HG03095 (cell line): ENCODE data around the gene CD34.
"Not testable (repeated sequence)": the region's sequence is repeated elsewhere in the genome, so short reads cannot be mapped to it uniquely, and the experiment has no call there.

Source experiments
- ATAC-seq: cut with Tn5 transposase; IDR thresholded peaks from one replicate; pipeline ENCODE4 v1.9.1; 2021; ENCODE audit warnings: moderate library complexity; ENCODE audit not compliant: unreplicated experiment

Gene CD34

DNA sequence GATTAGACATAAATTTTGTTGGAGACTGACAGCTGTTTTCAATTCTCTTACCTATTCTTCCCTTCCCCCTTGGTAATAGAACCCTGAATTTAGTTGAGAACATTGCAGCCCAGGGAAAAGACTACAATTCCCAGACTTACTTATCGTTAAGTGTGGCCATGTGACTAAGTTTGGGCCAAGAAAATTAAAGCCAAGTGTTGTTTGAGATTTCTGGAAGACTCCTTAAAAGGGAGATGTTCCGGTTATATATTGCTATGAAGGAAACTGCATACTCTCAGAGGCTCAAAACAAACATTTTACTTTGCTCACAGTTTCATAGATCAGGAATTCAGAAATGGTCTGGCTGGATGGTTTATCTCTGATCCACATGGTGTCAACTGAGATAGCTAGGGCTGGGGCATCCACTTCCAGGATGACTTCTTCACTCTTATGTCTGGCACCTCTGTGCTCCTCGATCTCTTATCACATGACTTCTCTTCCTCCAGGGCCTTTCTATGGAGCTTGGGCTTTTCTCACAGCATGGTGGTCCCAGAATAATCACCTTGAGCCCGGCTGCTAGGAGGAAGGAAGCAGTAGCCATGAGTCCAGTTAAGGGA lies 22.4 kb upstream of the CD34 start:
- ATAC-seq: no peak

DNA sequence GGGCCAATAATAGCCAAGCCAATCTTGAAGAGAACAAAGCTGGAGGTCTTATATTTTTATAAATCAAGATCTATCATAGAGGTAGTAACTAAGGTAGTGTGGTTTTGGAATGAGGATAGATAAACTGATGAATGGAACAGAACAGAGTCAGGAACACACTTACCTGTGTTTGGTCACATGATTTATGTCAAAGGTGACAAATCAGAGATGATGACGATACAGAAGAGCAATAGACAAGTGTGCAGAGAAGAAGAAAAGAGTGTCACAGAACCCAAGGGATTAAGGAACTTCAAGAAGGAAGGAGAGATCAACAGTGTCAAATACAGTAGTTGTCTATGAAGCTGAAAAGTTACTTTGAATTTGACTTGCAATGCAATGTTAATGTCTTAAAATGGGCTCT lies 16.1 kb upstream of the CD34 start:
- no peak for ATAC-seq

DNA sequence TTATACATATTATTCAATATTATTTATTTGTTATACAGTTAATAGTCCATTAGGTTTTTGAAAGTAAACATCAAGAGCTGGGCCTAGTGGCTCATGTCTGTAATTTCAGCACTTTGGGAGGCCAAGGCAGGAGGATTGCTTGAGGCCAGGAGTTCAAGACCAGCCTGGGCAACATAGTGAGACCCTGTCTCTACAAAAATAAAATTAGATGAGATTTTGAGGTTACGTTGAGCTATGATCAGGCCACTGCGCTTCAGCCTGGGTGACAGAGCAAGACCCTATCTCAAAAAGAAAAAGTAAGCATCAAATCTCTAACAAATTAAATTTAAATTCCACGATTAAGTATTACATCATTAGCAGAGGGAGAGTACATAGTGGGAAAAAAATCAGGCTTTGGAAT lies 15.0 kb upstream of the CD34 start:
- not testable (repeated sequence) for ATAC-seq

DNA sequence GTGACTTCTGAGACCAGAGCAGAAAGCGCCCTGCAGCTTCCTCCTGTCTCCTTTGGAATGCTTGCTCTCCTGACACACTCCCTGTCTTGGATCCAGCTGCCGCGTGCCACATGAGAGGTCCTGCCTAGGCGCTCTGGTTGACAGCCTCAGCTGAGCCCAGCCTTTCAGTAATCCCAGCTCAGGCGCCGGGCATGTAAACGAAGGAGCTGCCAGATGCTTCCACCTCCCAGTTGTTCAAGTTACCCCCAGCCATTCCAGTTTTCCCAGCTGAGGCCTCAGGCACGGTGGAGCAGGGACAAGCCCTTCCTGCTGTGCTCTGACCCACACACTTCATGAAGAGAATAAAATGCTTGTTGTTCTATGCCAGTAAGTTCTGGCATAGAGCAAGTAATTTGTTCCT lies 14.3 kb upstream of the CD34 start:
- no peak for ATAC-seq

DNA sequence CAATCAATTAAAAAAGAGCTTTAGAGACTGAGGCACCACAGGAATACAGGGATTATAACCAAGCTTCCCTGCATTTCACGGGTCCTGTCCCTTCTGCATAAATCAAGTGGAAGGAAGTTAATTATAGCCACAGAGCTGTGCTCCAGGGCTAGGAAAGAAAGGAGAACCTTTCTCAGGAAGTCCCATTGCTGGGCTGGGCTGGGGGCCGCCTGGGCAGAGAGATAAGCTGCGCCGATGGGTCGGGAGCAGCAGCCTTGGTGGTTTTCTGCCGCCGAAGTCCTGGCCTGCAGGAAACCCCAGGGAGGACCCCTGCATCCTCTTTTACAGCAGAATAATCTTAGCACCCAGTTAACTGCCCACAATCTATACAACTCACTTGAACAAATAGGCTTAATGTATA lies 12.6 kb upstream of the CD34 start:
- no peak for ATAC-seq

DNA sequence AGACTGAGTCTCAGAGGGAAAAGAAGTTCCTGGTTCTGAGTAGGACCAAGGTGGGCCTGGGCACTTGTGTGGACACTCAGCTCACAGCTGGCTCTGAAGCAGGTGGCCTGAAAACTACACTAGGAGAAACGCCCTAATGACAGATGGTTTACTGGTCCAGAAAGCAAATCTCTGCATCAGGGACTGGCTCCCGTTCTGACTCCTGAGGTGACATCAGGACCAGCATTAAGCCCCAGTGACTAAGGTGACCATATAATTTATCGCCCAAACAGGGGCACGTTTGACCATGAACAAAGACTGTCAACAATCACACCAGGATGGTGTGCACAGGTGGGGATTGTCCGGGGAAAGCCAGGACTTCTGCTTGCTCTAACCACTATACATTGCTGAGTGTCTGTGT lies 12.2 kb upstream of the CD34 start:
- no peak for ATAC-seq

DNA sequence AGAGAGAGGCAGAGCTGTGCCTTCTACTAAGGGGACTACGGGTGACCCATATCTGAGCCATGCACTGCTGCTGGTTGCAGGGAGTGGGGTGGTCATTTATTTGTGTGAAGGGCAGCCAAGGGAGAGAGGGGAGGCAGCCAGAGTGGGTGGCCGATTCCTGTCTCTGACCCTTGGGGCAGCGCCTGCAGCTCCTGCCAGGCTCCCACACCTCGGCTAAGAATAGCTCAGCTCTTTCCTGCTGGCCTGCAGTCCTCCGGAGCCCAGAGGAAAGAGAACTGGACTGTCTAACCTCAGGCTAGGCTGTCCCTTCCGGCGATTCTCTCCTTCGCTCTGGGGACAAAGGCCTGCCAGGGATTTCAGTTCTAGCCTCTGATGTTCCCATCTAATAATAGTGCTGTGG lies 11.6 kb upstream of the CD34 start:
- no peak for ATAC-seq

DNA sequence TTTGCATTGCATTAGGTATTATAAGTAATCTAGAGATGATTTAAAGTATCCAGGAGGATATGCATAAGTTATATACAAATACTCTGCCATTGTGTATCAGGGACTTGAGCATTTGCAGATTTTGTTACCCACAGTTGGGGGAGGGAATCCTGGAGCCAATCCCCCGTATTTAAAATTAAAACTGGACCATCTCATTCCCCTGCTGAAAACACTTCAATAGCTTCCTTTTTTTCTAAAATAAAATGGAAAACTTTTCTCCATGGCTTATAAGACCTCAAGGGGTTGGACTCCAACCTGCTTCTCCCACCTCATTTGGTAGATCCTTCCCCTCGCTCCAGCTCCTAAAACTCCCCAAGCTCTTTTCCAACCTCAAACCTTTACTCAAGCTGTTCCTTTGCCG lies 10.4 kb upstream of the CD34 start:
- ATAC-seq: no peak

DNA sequence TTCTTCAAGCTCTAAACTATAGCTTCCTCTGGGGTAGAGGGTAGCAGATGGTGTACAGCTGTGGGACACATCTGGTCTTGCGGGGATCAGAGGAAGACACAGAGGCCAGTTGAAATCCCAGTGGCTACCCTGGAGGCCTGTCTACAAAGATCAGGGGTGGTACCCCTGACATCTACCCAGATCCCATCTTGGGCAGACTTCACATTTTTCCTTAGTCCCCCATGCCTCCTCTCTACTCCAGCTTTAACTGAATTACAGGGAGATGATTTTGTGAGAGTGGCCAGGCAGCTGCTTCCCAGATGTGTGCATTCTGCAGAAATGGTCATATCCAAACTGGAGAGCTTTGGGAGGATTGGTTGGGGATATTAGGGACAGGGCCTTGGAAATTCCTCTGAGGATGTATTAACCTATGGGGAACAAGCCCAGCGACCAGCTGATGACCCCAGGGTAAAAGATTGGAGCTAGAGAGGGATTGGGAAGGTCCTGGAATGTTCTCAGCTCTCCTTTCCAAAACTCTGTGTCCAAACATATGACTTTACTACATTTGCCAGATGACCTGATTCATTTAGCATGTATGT lies 9.6 kb upstream of the CD34 start:
- no peak for ATAC-seq

DNA sequence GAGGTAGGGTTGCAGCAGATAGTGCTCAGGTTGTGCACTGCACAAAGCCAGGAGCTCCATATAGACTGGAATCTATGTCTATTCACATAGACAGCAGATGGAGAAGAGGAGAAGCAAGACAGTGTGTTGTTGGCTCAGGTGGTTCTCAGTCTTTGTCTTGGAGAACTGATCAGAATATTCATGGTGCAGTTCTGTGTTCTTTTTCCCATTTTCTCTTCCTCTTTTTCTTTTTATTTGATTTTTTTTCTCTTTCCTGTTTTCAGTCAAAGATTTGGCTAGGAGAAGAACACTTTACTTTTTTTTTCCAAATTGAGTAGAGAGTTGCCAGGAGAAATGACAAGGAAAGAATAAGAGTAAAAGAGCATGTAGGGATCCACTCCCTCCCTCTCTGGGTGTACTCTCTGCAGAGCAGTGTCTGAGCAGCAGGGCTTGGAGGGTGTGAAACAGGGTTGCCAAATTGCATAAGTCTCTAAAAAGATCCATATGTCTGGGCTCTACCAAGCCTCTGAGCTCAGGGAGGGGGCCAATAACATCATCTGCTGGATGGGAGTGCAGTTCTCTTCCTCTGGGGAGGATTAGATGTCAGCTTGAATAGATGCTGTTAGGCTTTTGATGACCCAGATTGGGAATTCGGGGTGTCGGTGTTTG lies 8.7 kb upstream of the CD34 start:
- ATAC-seq: no peak

DNA sequence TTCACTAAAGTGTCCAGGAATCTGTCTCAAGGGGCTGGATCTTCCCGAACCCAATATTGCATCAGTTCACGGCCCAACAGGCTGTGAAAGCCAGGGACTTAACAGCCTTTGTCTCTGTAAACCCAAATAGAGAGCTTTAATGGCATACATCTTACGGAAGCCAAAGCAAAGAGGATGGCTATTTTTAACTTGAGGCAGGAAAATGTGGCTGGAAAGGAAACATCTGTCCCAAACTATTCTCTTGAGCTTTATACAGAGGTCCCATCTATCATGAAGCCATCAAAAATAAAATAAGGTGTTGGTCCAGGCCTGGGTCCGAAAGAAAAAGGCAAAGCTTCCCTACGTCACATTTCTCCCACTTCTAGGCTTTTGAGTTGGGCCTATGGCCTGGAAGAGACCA lies 7.7 kb upstream of the CD34 start:
- ATAC-seq: no peak

DNA sequence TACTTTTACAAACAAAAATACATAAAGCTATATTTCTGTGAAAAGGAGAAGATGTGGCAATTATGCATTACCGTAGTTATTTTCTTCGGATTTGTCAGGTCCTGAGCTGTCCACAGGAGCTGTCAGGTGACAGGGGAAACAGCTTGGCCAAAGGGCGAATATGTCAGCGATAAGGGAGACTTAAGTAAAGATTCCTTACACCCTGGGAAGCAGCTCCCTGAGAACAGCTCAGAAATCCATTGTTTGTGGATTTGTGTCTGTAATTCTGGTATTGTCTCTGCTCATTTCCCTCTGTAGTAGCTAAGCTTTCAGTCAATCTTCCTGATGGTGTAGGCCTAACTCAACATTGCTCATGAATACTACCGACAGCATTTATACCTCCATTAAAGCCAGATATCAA lies 7.1 kb upstream of the CD34 start:
- no peak for ATAC-seq

DNA sequence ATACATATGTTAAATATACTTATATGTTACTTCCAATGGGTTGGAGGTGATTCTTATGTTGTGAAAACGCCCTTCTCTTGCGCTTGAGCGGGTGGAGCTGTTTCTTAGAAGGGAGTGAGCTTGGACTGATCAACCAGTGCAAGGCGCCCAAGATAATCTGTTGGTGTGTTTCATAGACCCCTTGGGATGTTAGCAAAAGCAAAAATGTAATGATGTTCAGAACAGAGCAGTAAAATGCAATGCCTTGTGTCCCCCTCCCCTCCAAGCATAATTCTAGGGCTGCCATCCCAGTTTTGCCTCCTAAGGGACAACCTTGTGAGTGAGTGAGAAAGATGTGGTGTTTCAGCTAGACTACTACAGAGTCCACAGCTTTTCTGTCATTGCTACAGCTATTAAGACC lies 6.2 kb upstream of the CD34 start:
- ATAC-seq: no peak

DNA sequence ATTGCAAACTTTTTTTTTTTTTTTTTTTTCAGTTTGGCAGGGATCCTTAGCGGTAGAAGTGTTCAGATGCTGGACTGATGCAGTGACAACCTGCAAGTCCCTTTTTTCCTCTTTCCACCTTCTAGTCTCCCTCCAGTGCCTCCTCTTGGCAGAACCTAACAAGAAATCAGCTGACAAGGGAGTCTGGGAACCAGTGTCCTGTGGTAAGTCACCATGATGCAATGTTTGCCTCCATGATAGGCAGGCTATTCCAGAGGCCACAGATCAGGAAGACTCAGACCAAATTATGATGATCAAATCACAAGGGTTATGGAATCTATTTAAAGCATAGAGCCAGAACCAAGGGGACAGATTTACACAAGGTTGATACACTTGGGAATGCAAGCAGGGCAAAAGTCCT lies 3.0 kb upstream of the CD34 start:
- no peak for ATAC-seq

DNA sequence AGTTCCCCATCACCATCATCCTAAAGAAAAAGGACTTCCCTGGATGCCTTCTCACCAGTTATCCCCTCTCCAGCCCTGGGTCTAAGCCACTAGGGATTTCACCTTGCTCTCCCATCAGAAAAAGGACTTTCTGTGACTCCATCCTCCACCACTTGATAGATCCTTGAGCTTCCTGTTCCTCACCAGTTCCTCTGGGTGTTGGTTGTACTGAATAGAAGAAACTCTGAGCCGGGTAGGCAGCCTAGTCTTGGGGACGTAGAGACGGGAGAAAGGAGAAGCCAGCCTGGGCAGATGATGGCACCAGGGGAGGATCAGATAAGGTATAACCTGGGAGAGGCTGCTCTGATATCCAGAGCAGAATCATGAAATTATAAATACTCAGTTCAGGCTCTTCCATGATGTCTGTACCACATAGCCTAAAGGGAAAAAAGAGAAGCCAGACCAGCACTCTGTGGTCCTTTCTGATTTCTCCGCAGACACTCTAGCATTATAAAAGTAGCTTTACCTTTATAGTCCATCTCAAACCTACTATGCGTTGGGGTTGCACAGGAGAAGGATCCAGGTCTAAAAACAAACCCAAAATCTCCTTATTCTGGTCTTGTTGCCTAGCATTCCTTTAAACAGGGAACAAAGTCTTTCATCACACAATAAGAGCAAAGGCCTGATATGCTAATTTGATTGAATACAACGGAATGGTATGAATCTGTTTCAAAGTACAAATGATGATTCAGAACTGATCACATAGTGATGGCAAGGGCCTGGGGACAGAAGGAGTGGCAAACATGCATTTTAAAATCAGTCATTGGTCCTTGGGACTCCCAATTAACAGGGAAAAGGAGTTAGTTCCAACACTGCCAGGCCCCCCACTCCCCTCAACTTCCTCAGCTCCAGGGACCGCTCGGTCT lies 1.2 kb upstream of the CD34 start:
- ATAC-seq: no peak

DNA sequence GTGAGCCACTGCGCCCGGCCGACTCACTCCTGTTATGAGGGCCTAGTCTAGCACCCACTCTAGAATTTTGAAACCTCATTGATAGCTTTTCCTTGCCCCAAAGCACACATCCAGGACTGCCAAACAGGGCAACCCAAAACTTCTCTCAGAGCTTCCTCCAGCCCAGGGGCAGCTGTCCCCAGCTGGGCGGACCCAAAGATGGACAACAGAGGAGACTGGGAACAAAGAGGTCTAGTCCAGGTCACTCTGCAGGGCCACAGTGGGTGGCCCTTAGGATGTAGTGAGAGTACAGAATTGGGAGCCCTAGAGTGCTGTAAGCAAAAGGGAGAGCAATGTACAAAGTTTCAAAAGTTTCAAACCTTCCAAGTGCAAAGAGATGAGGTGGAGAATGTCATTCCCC lies 1.2 kb downstream of the CD34 start:
- ATAC-seq: no peak

DNA sequence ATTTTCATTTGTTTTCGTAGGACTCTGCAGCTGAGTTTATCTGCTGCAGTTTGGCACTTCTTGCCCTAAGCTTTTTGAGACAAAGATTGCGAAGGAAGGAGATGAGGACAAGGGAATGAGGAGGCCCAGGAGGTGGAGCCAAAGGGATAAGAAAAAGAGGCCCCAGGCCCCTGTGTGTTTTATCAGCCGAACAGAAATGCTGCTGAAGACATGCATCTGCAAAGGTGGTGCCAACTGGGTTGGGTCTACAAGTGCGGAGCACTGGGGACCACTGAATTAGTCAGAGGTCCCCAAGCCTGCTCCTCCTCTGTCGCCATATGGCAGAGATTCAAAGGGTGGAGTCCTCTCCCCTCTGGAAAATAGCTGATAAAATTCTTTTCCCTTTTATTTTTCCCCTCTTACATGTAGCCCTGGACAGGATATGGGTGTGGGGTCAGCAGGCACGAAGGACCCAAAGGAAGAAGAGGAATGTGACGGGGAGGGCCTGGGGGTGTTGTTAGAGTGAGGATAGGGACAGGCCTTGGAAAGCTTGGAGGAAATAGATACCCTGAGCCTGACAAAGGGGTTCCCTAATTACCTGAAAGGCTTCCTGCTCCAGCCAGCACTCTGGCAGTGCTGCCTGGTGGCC lies 2.7 kb downstream of the CD34 start:
- no peak for ATAC-seq

DNA sequence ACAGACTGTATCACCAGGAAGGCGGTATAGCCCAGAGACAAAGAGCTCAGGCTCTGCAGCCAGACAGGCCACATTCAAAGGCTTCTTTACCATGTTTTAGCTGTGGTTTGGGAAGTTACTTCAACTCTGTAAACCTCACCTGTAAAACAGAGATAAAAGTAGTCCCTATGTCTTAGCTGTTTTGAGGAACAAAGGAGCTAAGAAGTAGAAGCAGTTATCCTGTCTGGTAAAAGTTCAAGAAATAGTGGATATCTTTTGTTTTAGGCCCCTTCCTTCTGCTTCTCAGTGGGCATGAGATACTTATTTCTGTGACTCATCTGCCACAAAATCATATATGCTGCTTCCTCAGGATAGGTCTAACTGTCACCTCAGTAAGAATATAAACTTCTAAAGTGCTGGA lies 6.5 kb downstream of the CD34 start:
- no peak for ATAC-seq

DNA sequence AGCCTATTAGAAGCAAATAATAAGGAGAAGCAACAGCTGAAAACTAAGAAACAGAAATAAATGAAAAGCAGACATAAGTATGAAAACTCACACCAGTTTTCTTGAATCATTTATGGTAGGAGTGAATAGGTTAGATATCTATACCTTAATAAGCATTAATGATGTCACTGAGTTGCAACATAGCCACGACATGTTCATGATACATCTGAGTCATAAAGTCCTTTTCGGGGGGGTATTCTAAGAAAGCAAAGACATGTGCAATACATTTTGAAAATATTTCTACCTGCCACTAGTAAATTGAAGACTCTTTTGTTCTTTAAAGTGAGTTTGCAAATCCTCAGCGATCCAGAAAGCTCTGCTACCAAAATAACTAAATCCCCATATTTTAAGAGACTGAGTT lies 7.2 kb downstream of the CD34 start:
- ATAC-seq: no peak

DNA sequence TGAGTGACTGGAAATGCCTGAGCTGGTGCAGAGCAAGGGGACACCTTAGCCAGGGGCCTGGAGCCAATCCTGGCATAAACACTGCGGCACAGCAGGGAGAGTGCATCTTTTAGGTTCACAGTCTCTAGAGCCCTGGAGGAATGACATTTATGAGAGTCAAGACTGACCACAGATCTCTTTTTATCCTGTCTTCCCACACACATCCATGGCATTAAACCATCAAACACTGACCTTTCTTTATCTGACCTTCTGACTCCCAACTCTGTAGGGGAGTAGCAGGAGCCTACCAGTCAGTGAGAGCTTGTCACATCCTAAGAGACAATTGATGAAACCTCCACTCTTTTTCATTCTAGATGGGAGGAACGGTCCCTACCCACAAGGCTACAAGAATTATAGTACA lies 7.9 kb downstream of the CD34 start:
- no peak for ATAC-seq

DNA sequence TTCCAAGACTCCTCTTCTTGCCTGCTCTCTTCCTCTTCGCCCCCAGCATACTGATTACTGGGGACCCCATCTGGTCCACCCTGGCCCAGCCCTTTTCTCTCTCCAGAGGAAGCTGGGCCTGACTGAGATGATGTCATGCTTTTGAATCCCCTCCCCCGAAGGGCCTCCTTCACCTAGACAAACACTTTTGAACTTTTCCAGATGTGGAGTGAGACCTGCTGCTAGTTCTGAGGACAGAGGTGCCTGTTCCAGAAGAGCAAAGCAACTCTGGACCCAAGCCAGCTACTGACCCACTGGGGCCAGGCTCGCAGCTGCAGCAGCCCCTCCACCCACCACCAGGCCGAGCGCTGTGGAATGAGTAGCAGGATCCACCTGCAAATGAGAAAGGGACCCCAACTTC lies 8.4 kb downstream of the CD34 start:
- ATAC-seq: no peak
